ENCODE measurements around the gene TBC1D22A.

The TBC1D22A gene

DNA sequence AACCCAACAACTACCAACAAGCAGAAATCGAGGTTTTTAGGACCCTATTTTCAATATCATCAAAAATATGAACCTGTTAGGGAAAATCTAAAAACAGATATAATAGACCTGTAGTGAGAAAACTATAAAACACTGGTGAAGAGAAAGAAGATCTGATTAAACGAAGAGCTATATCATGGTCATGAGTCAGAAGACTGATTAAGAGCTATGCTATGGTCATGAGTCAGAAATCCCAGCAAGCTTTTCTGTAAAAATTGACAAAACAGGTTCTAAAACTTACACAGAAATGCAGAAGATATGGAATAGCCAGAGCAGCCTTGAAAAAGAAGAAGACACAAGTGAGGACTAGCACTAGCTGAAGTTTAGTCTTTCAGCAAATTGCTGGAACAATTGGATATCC is 345.0 kb downstream of the TBC1D22A start:
- Histone ChIP-seq H3K27ac (peak overlapping the region; percentile 65), H3K27me3 (replicated peaks) (no peaks in the 10 kb centered on the region), H3K36me3 (replicated peaks) (no peaks in the 10 kb centered on the region), H3K4me3 (ENCODE audit: low read depth, low read length) (no peak overlapping the region)
- in situ Hi-C loops (cut with HindIII; ENCODE audit: low pct_ligation_motif_present, low sequenced_read_pairs) = no loop called here
- no peak for TF ChIP-seq CTCF (IDR thresholded peaks at IDR 0.05; ENCODE audit: low read depth, low read length, missing control alignments)
- peak; percentile 71 for DNase-seq

GRCh38 chr22:47110817-47111443 is 348.5 kb downstream of the TBC1D22A start:
- in situ Hi-C loops (cut with HindIII; ENCODE audit: low pct_ligation_motif_present, low sequenced_read_pairs) = no loop called here
- H3K27me3 ChIP-seq (replicated peaks) = no peaks in the 10 kb centered on the region
- H3K4me3 ChIP-seq (ENCODE audit: low read depth, low read length) = no peak overlapping the region
- H3K27ac ChIP-seq = no peak overlapping the region
- no peak for DNase-seq
- no peaks in the 10 kb centered on the region for H3K36me3 ChIP-seq (replicated peaks)
- TF ChIP-seq CTCF (IDR thresholded peaks at IDR 0.05; ENCODE audit: low read depth, low read length, missing control alignments) = no peak

DNA sequence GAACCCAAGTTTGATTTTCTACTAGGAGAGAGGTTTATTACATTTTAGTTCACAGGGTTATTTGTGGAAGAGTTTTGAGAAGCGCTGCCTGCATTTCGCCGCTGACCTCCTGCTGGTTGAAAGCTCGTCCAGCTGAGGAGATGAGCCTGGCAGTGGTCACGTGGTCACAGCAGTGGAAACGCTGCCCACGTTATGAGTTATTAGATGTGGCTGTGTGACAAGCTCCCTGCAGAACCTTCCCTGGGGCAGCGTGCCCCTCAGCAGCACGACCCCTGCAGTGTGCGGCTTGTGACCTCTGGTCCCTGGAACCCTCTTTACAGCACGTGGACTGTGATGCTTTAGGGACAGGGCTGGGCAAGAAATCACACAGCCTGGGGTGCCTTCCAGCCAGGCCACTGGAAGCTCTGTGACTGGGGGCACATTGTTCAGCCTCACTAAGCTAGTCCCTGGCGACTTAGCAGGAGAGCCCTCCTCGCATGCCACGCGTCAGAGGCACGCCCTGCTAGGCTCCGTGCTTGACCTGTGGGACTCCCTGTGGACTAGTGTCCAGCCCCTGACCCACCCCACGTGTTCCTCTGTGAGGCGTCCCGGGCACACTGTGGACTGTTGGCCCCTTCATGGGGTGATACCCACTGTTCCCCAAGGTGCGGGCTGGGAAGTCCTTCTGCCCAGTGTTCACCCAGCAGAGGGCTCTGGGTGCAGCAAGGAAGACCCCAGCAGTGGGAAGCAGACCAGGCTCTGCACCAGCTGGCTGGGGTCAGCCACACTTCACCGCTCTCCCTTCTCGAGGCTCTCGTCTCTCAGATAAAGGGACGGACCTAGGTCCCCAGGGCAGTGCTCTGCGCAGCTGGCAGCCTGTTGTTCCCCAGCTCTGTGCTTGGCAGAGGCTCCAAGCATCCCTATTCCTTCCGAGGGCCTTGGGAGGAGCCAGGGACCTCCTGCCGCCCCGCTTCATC is 349.5 kb downstream of the TBC1D22A start:
- peak; percentile 39 for DNase-seq
- in situ Hi-C loops (cut with HindIII; ENCODE audit: low pct_ligation_motif_present, low sequenced_read_pairs) = no loop called here
- Histone ChIP-seq H3K27ac (no peak overlapping the region), H3K4me3 (ENCODE audit: low read depth, low read length) (no peak overlapping the region), H3K36me3 (replicated peaks) (no peaks in the 10 kb centered on the region), H3K27me3 (replicated peaks) (no peaks in the 10 kb centered on the region)
- TF ChIP-seq CTCF (IDR thresholded peaks at IDR 0.05; ENCODE audit: low read depth, low read length, missing control alignments) = peak; percentile 23

DNA sequence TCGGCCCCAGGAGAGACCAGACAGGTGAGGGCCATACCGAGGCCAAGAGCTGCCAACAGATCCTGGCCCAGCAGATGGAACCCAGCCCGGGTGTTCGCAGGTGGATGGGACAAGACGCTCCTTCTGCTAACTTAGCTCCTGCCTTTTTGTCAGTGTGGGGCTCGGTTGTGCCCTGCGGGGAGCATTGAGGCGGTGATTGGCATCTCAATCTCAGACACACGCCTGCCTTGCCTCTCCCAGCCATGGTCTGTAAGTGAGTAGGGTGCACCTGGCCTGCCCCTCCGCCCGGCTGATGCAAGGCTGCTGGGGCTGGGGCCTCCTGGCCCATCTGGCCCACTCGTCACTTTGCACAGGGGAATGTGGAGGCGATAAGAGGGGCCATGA is 350.1 kb downstream of the TBC1D22A start:
- no peak overlapping the region for H3K4me3 ChIP-seq (ENCODE audit: low read depth, low read length)
- H3K27ac ChIP-seq = no peak overlapping the region
- H3K36me3 ChIP-seq (replicated peaks) = no peaks in the 10 kb centered on the region
- no peak for TF ChIP-seq CTCF (IDR thresholded peaks at IDR 0.05; ENCODE audit: low read depth, low read length, missing control alignments)
- H3K27me3 ChIP-seq (replicated peaks) = no peaks in the 10 kb centered on the region
- in situ Hi-C loops (cut with HindIII; ENCODE audit: low pct_ligation_motif_present, low sequenced_read_pairs) = no loop called here
- DNase-seq = no peak

DNA sequence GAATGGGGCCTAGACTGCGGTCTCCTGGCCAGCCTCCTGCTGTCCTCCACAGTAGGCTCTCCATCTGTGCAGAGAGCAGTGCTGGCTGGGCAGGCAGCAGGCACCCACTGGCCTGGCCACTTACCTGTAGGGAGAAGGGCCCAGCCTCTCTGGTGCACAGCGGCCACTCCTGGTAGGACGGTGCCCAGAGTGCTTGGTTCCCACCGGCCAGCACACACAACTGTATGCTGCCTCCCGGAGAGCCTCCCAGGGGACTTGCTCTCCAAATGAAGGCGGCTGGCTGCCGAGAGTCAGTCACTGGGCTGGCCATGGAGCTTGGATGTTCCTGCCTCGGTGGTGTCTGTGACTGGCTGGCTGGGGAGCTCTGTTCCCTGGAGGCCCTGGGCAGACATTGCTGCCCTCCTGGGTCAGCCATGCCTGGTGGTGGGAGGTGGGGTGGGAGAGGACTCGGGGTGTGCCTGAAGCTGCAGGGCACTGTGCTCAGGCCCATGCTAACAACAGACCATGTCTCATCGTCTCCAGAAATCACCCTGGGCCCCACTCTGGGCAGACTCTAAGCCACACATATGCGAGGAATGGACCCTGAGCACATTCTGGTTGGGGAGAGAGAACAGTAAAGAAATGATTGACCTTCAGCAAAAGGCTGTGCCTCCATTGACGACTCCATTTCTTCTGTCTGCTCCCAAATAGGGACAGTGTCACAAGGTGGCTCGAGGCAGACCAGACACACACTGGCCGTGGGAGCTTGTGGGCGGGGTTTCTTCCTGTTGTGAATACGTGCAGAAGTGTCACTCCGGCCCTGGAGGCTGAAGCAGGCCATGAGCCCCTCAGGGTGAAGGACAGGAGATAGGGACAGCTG is 350.8 kb downstream of the TBC1D22A start:
- in situ Hi-C loops (cut with HindIII; ENCODE audit: low pct_ligation_motif_present, low sequenced_read_pairs) = no loop called here
- Histone ChIP-seq H3K27me3 (replicated peaks) (no peaks in the 10 kb centered on the region), H3K36me3 (replicated peaks) (no peaks in the 10 kb centered on the region), H3K4me3 (ENCODE audit: low read depth, low read length) (no peak overlapping the region), H3K27ac (no peak overlapping the region)
- no peak for DNase-seq
- TF ChIP-seq CTCF (IDR thresholded peaks at IDR 0.05; ENCODE audit: low read depth, low read length, missing control alignments) = no peak
